GM18520 (cell line): ENCODE data around the gene SRMS.
"Not testable (repeated sequence)": the region's sequence is repeated elsewhere in the genome, so short reads cannot be mapped to it uniquely, and the experiment has no call there.

Source experiments
- ATAC-seq: cut with Tn5 transposase; IDR thresholded peaks from one replicate; pipeline ENCODE4 v1.9.1; 2021; ENCODE audit not compliant: unreplicated experiment

The SRMS gene

GRCh38 chr20:63579017-63579694 lies 31.6 kb upstream of the SRMS start:
- no peak for ATAC-seq

DNA sequence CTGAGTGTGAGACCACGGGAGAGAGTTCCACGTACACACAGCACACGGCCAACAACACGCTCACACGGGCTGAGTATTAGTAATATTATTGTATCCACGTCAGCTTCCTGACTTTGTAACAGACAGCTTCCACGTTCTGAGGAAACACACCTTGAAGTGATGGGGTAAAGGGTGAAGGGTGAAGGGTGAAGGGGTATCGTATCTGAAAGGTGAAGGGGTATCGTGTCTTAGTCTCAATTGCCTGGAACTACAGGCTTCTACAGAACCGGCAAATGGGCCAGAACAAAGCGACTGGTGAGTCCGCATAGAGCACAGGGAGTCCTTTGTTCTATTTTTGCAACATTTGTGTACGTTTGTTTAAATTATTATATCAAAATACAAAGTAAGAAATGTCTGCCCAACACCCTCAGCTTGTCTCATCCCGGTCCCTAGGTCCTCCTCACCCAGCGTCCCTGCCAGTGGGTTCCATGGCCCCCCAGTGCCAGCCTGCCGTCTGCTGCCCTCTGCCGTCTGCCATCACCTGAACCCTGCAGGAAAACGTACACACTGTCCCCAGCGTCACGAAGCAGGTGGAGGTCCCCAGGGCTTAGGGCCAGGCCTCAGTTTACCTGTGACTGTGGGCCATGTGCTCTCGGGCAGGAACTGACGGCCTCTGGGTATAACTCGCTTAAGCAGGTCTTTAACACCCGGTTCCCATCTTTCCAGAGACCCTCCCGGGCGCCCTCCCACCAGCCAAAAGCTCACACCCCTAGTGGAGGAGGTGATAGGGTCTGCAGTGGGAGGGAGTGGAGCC lies 30.9 kb upstream of the SRMS start:
- ATAC-seq = no peak

DNA sequence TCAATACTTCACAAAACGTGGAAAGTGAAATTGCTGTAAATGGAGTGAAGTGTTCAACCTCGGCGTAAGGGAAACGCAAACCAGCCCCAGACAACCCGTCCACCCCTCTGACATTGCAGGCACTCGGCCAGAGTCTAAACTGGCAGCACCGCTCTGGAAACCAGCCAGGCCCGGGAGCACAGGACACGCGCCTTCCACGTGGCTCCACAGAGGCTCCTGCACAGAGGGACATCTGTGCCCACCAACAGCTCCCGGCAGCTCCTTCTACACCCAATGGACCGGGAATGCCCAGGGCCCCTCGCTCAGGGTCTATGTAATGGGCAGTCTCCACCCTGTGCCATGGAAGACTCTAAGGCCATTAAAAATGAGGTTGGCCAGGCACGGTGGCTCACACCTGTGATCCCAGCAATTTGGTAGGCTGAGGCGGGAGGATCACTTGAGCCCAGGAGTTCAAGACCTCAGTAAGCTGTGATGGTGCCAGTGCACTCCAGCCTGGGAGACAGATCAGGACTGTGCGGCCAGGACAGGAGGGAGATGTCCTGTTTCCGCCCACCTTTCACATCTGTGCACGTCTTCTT lies 29.9 kb upstream of the SRMS start:
- no peak for ATAC-seq

DNA sequence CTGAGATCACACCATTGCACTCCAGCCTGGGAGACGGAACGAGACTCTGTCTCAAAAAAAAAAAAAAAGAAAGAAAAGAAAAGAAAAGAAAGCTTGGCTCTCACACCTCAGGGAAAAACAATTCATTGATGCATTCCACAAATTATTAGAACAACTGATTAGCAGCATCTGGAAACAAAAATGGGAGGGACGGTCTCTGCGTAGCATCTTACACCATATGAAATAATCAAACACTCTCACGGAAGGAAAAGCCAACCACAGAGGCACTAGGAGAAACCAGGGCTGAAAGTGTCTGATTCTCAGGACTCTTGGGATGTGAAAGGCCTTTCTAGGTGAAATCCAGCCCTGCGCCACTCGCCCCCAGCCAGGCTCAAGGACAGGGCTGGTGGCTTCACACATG lies 28.8 kb upstream of the SRMS start:
- ATAC-seq = no peak

DNA sequence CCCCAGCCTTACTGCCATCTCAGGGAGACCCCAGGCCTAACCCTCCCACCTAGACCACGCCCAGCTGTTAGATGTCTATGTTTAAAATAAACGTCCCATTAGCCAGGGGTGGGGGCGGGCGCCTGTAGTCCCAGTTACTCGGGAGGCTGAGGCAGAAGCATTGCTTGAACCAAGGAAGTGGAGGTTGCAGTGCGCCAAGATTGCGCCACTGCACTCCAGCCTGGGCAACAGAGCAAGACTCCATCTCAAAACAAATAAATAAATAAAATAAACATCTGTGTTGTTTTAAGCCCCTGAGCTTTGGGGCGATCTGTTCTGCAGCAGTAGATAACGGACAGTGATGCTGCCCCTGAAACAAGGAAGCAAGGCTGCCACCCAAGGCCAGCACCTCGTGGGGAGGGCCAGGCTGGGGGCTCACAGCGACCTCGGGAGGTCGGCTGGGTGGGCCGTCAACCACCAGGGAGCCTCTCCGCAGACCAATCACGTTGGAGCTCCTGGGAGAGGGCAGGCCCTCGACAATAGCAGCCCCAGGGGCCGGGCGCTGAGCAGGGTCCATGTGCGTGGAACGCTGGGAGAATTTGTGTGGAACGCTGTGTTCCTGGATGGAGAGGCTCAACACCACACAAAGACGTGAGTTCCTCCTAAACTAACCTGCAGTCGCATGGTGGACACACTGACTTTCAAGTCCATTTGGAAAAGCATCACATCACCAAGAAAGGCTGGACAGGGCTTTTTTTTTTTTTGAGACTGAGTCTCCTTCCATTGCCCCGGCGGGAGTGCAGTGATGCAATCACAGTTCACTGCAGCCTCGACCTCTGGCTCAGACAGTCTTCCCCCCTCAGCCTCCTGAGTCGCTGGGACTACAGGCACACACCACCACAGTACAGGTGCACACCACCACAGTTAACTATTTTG lies 27.5 kb upstream of the SRMS start:
- no peak for ATAC-seq

DNA sequence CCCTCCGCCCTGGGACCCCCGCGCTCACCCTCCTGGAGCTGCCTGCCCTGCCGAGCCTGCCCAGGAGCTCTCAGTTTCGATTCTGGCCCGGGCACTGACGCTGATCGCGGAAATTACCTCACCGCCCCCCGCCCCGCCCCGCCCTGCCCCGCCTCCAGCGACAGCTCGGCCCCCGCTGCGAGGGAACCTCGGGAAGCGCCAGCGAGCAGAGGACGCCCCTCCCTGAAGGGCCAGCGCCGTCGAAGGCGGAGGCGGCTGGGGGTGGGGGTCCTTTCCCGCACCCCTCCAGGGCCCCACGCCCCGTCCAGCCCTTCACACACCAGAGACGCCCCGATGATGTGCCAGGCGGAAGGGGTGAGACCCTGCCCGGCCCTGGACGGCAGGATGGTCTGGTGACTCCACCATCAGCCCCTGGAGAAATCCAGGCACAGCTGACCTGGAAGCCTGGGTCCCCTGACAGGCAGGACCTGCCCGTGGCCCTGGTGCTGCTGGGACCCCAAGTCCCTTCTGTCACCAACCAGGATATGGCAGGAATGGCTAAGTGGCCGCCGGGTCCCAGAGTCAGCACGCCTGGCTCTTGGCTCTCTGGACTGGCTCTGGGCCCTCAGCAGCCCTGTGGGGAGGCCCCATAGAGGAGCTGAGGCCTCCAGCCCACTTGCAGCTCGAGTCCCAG lies 26.7 kb upstream of the SRMS start, which contains the start of gene HELZ2:
HELZ2 (minus strand) TSS at position 84 of the 673 bp plus-strand sequence. CDS start 1,854 bp downstream, outside the sequence.
- ATAC-seq = no peak

DNA sequence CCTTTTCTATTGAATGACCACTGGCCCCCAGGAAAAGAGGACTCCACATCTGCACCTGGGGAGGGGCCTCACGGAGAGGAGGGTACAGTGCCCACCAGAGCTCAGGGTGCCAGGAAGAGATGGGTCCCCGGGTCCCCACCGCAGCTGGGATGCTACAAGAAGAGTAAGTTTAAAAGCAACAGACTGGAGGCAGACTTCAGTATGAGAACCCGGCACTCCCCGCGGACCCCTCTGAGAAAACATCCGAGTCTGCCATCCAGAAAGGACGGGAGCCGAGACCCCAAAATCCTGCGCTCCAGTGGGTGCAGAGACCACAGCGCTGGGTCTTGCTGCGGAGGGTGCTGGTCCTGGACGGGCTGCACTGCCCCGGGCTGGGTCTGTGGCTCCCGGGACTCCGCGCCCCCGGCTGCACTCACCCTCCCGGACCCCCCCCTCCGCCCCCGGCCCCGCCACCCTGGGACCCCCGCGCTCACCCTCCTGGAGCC lies 26.1 kb upstream of the SRMS start:
- ATAC-seq = no peak

DNA sequence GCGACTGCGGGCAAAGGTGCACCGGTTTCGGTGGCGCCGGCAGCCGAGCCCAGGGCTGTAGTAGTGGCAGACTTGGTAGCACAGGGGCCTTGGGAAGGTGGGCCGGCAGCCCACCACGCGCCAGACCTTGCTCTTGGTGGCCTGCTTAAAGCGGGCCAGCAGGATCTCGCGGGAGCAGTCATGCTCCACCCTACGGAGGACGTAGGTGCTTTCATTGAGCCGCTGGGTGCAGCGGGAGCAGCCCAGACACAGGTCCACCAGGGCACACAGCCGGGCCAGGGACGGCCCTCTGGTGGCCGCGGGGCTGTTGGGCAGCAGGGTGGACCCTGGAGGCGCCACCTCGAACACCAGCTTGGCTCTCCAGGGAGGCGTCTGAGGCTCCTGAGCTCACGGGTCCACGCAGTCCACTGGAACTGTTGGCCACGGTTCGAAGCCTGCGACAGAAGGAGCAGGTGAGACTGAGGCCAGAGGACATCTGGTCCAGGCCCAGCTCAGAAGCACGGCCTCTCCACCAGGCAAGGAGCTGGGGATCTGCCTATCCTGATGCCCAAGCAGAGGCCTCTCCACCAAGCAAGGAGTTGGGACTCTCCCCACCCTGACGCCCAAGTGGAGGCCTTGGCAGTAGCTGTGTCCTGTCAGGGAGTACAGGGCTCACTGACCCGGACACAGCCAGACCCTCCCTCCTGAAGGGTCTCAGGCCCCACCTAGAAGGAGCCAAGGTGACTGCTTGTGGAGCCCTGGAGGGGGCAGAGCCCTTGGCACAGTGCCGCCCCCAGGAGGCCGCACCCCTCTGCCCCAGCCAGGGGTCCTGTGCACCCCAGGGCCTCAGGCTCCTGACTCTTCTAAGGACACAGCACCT lies 25.5 kb upstream of the SRMS start:
- ATAC-seq = no peak

DNA sequence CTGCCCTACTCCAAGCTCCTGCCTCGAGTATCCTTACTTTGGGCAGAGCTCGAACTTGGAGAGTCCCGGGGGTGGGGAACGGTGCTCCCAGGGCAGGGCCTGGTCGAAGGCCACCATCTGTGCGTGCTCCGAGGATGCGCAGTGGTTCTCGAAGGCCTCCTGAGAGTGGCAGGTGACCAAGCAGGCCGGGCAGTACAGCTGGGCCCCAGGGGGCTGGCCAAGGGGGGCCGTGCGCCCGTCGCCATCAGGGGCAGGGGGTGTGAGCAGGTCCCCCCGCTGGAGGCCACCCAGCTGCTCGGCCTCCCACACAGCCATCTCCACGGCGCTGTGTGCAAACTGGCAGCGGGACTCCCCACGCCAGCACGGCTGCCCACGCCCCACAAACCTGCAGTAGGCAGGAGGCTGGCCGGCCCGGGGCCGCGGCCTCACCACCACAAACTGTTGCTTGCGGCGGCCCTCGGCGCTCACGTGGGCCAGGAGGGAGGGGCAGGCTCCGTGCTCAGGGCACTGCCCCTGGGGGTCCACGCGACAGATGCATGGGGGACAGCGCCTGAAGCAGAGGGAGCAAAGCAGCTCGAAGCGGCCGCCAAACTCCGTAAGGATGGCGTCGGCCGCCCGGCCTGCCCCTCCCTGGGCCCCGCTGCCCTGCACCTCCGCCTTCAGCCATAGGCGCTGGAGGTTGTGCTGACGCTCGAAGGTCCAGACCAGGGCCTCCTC lies 24.7 kb upstream of the SRMS start:
- no peak for ATAC-seq

DNA sequence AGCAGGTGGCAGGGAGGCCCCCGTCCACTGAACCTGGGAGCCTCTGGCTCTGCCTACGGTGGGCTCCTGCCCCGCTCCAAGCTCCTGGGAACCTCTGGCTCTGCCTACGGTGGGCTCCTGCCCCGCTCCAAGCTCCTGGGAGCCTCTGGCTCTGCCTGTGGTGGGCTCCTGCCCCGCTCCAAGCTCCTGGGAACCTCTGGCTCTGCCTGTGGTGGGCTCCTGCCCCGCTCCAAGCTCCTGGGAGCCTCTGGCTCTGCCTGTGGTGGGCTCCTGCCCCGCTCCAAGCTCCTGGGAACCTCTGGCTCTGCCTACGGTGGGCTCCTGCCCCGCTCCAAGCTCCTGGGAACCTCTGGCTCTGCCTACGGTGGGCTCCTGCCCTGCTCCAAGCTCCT lies 23.5 kb upstream of the SRMS start:
- not testable (repeated sequence) for ATAC-seq

DNA sequence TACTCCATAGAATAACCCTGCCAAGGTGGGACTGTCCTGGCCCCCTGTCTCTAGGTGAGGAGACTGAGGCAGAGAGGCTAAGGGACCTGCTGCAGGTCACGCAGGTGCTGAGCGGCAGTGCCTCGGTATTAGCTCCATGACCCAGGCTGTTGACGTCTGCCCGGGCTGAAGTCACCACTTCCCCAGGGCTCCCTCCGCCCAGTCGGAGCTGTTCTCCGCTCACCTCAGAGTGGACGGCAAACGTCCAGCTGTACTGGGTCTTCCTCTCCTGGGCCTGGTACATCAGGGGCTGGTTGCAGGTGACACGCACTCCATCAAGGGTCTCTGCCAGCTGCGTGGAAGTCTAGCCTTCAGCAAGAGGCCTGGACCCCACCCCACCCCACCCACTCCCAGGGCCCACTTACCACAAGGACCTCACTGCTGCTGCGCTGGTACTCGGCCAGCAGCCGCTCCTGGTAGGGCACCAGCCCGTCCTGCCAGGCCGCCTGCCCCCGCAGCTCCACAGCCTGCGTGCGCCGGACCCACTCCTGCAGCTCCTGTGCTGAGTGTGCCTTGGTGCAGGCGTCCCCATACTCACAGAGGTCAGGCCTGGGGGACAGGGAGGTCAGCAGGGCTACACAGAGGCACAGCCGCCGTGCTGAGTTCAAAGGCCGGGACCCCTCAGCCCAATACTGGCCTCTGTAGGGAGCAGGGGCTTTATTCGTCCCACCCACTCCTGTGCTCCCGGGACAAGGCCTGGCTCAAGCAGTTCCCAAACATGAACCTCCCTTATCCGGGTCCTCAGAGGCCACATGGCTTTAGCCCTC lies 22.9 kb upstream of the SRMS start:
- no peak for ATAC-seq

DNA sequence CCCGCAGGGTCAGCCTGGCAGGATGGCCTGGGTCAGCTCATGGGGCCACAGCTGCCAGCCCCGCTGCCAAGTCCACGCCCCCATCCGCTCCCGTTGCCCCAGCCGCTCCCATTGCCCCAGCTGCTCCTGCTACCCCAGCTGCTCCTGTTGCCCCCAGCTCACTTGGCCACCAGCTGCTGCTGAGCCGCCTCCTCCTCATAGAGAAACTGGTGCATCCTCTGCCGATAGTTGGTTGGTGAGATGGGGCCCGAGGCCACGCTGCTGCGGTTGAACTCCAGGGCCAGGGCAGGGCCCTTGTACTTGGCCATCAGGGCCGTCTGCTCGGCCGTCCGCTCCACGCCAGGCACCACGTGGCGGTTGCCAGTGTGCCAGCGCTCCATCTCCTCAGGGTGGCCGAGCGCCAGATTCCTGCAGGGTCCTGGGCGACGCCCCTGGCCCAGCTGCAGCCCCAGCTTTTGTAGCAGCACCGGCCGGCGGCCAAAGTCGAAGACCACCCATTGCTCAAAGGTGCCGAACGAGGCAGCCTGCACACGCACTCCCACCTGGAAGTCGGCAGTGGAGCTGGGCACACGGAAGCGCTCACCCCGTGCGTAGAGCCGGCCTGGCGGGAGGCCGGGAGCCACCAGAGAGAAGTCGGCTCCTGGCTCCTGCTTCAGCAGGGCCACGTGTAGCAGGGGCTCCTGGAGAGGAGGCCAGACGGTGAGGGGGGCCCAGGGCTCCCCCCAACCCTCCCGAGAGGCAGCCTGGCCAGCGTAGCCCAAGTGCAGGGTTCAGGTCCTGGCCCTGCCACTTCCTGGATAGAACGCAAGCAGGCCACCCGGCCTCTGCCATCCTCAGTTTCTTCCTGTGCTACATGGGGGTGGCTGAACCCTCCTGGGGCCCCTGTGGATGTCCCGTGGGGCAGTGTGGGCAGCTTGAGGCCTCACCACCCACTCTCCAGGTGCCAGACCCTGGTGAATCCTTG lies 21.7 kb upstream of the SRMS start:
- ATAC-seq = no peak

GRCh38 chr20:63568170-63568981 lies 20.8 kb upstream of the SRMS start:
- peak; percentile 9 for ATAC-seq

- peak; percentile 35 for ATAC-seq
Measured at GRCh38 chr20:63567386-63568169, 20.0 kb upstream of the SRMS start.

DNA sequence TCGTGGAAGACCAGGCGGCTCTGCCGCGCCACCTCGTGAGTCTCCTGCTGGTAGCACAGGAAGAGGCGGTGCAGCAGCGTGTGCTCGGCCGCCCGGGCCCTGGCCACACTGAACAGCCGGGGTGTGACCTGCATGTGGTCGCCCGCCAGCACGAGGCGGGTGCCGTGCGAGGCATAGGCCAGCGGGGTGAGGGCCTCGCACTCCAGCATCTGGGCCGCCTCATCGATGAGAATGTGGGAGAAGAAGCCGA lies 19.5 kb upstream of the SRMS start:
- ATAC-seq = no peak
